Liver (tissue), 9 donors: Measurements from ENCODE around the gene RASA1. TPM values are rescaled to one million over a fixed set of nuclear protein-coding genes. Genes with fewer than 3 reads are reported as not detected.

Experiments
- DNase-seq: peaks from one replicate; pipeline ENCODE4 v3.0.0-alpha.2; 2017; ENCODE audit warnings: low spot score
- H3K27ac ChIP-seq, 2 donors: one replicate each; pipeline ENCODE4 v1.7.0; 2013; ENCODE audit warnings: inconsistent platforms in 2 of 2, low read length in 2 of 2, control low read depth in 1 of 2, low read depth in 1 of 2, mild to moderate bottlenecking in 1 of 2
- H3K27me3 ChIP-seq, 4 donors: one replicate each; pipeline versions ENCODE4 v1.6.1 to v1.7.0; 2013; ENCODE audit warnings: low read length in 3 of 4, inconsistent platforms in 1 of 4, mild to moderate bottlenecking in 1 of 4, moderate library complexity in 1 of 4; ENCODE audit not compliant: control insufficient read depth in 4 of 4, insufficient read depth in 4 of 4
- H3K36me3 ChIP-seq, 4 donors: one replicate each; pipeline versions ENCODE4 v1.6.1 to v1.7.0; 2013; ENCODE audit warnings: low read length in 3 of 4, mild to moderate bottlenecking in 3 of 4, low read depth in 1 of 4, moderate library complexity in 1 of 4; ENCODE audit not compliant: control insufficient read depth in 4 of 4, insufficient read depth in 3 of 4
- H3K4me1 ChIP-seq, 4 donors: one replicate each; pipeline versions ENCODE4 v1.6.1 to v1.7.0; 2013; ENCODE audit warnings: low read length in 3 of 4, mild to moderate bottlenecking in 3 of 4, moderate library complexity in 1 of 4; ENCODE audit not compliant: control insufficient read depth in 4 of 4, insufficient read depth in 4 of 4
- H3K4me3 ChIP-seq, 3 donors: one replicate each; pipeline versions ENCODE4 v1.6.1 to v1.7.0; 2013; ENCODE audit warnings: low read length in 3 of 3, control low read depth in 1 of 3, low read depth in 1 of 3, mild to moderate bottlenecking in 1 of 3
- H3K9ac ChIP-seq, 2 donors: one replicate each; pipeline ENCODE4 v1.7.0; 2013; ENCODE audit warnings: low read length in 2 of 2, mild to moderate bottlenecking in 2 of 2, moderate library complexity in 2 of 2, control low read depth in 1 of 2, low read depth in 1 of 2
- H3K9me3 ChIP-seq, 4 donors: one replicate each; pipeline versions ENCODE4 v1.6.1 to v1.7.0; 2013; ENCODE audit warnings: low read length in 3 of 4; ENCODE audit not compliant: control insufficient read depth in 4 of 4
- EGR1 ChIP-seq, 2 donors: IDR thresholded peaks; 2 replicates each; pipeline ENCODE4 v1.6.1; 2016 to 2018; ENCODE audit warnings: antibody characterized with exemption in 2 of 2, low read depth in 2 of 2
- FOXA1 ChIP-seq: IDR thresholded peaks from 2 replicates; pipeline ENCODE4 v1.6.1; 2016; ENCODE audit warnings: antibody characterized with exemption
- GABPA ChIP-seq, 2 donors: IDR thresholded peaks in 1 of 2; conservative IDR thresholded peaks in 1 of 2; 2 replicates each; pipeline ENCODE4 v1.6.1; 2016; ENCODE audit warnings: antibody characterized with exemption in 2 of 2, mild to moderate bottlenecking in 1 of 2, moderate library complexity in 1 of 2
- HNF4A ChIP-seq, 2 donors: conservative IDR thresholded peaks; 2 replicates each; pipeline ENCODE4 v1.6.1; 2016; ENCODE audit warnings: antibody characterized with exemption in 2 of 2, mild to moderate bottlenecking in 2 of 2
- HNF4G ChIP-seq: IDR thresholded peaks from 2 replicates; pipeline ENCODE4 v1.6.1; 2016; ENCODE audit warnings: antibody characterized with exemption
- JUND ChIP-seq, 2 donors: IDR thresholded peaks; 2 replicates each; pipeline ENCODE4 v1.6.1; 2016; ENCODE audit warnings: antibody characterized with exemption in 2 of 2
- NR2F2 ChIP-seq: IDR thresholded peaks from 2 replicates; pipeline ENCODE4 v1.6.1; 2016; ENCODE audit warnings: antibody characterized with exemption
- RAD21 ChIP-seq, 2 donors: IDR thresholded peaks; 2 replicates each; pipeline ENCODE4 v1.6.1; 2016; ENCODE audit warnings: antibody characterized with exemption in 2 of 2, mild to moderate bottlenecking in 2 of 2
- RXRA ChIP-seq, 2 donors: IDR thresholded peaks; 2 replicates each; pipeline ENCODE4 v1.6.1; 2017 to 2018; ENCODE audit warnings: antibody characterized with exemption in 2 of 2, mild to moderate bottlenecking in 1 of 2
- SP1 ChIP-seq: IDR thresholded peaks from 2 replicates; pipeline ENCODE4 v1.6.1; 2018; ENCODE audit warnings: antibody characterized with exemption, mild to moderate bottlenecking
- TAF1 ChIP-seq: conservative IDR thresholded peaks from 2 replicates; pipeline ENCODE4 v1.6.1; 2016; ENCODE audit warnings: antibody characterized with exemption, mild to moderate bottlenecking
- YY1 ChIP-seq: IDR thresholded peaks from 2 replicates; pipeline ENCODE4 v1.6.1; 2016; ENCODE audit warnings: antibody characterized with exemption, mild to moderate bottlenecking
- WGBS: extraction: QIAGEN DNeasy Blood & Tissue Kit; methylation state at CpG from one replicate; pipeline ENCODE4 v1.1.7; 2013; 5-methylcytosine and 5-hydroxymethylcytosine counted together
- polyA plus RNA-seq, 2 donors: library from polyadenylated mRNA; stranded (reverse) in 1 of 2; unstranded in 1 of 2; fragments of 200-250 nt in 1 of 2; fragments of >200 nt in 1 of 2; fragmentation: Nextera tagmentation in 1 of 2; extraction: Ambion mirVana in 1 of 2; gene quantifications; one replicate each; pipeline versions ENCODE4 v1.2.1 to v1.2.3, GENCODE V29; 2013 to 2015
- total RNA-seq, 2 donors: library from RNA; depleted of rRNA; stranded (reverse); fragments of >200 nt; gene quantifications; one replicate each; pipeline ENCODE4 v1.2.3, GENCODE V29; 2014
- TF ChIP-seq, protein P1 (sequence below): fragments of 150-350 bp; IDR thresholded peaks from 2 replicates; pipeline ENCODE4 v1.5.1; 2017; ENCODE audit warnings: improper control_type of control experiment, low read depth, low read length; ENCODE audit not compliant: missing input control
- TF ChIP-seq, protein P2 (sequence below): IDR thresholded peaks from 2 replicates; pipeline ENCODE4 v1.6.1; 2016; ENCODE audit warnings: antibody characterized with exemption
- TF ChIP-seq, protein P3 (sequence below): IDR thresholded peaks from 2 replicates; pipeline ENCODE4 v1.6.1; 2016; ENCODE audit warnings: antibody characterized with exemption
- TF ChIP-seq, protein P4 (sequence below): IDR thresholded peaks from 2 replicates; pipeline ENCODE4 v1.6.1; 2016; ENCODE audit warnings: antibody characterized with exemption, mild to moderate bottlenecking
- TF ChIP-seq, protein P5 (sequence below): IDR thresholded peaks from 2 replicates; pipeline ENCODE4 v1.6.1; 2016; ENCODE audit warnings: antibody characterized with exemption
- donor health status: healthy.
- donor health status: healthy.
- donor health status: healthy.
- donor health status: healthy.
- donor health status: healthy.

RASA1 gene
- total and polyA plus RNA-seq, 4 donors: 3.7 to 18.1 (median 7.0) TPM

DNA sequence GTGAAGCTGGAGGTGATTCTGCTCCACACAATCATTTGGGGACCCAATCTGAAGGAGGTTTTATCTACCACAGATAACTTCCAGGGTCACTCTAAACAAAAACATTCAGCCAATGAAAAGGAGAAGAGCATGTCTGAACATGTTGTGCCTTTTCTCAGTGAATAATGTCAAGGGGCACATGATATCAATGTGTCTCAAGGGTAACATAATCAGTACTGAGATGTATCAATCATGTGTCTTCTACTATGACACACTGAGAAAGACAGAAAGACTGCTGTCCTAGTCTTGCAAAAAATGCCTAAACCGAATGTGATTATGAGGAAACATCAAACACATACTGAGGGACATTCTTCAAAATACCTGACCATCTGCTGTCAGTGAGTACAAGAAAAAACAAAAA lies 25.4 kb upstream of the RASA1 start:
- Histone ChIP-seq H3K4me1 (no peaks in the 10 kb centered on the region), H3K9me3 (no peaks in the 10 kb centered on the region), H3K9ac (no peak overlapping the region), H3K36me3 (no peaks in the 10 kb centered on the region), H3K4me3 (no peak overlapping the region), H3K27ac (no peak overlapping the region), H3K27me3 (no peaks in the 10 kb centered on the region)
- TF ChIP-seq SP1: no peak
- TF ChIP-seq HNF4A (conservative IDR thresholded peaks at IDR 0.05): no peak
- TF ChIP-seq EGR1 (IDR thresholded peaks at IDR 0.05; ENCODE audit: low read depth in 2 of 2): no peak
- TF ChIP-seq YY1: no peak
- no peak for TF ChIP-seq JUND (IDR thresholded peaks at IDR 0.05)
- TF ChIP-seq FOXA1: no peak
- TF ChIP-seq HNF4G: no peak
- no peak for TF ChIP-seq RAD21 (IDR thresholded peaks at IDR 0.05)
- no peak for TF ChIP-seq GABPA (IDR thresholded peaks at IDR 0.05 in 1 of 2, conservative IDR thresholded peaks at IDR 0.05 in 1 of 2)
- TF ChIP-seq, protein P1, sequence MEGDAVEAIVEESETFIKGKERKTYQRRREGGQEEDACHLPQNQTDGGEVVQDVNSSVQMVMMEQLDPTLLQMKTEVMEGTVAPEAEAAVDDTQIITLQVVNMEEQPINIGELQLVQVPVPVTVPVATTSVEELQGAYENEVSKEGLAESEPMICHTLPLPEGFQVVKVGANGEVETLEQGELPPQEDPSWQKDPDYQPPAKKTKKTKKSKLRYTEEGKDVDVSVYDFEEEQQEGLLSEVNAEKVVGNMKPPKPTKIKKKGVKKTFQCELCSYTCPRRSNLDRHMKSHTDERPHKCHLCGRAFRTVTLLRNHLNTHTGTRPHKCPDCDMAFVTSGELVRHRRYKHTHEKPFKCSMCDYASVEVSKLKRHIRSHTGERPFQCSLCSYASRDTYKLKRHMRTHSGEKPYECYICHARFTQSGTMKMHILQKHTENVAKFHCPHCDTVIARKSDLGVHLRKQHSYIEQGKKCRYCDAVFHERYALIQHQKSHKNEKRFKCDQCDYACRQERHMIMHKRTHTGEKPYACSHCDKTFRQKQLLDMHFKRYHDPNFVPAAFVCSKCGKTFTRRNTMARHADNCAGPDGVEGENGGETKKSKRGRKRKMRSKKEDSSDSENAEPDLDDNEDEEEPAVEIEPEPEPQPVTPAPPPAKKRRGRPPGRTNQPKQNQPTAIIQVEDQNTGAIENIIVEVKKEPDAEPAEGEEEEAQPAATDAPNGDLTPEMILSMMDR: no peak
- TF ChIP-seq, protein P2, sequence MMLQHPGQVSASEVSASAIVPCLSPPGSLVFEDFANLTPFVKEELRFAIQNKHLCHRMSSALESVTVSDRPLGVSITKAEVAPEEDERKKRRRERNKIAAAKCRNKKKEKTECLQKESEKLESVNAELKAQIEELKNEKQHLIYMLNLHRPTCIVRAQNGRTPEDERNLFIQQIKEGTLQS: no peak
- TF ChIP-seq RXRA (IDR thresholded peaks at IDR 0.05): no peak
- TF ChIP-seq, protein P3, sequence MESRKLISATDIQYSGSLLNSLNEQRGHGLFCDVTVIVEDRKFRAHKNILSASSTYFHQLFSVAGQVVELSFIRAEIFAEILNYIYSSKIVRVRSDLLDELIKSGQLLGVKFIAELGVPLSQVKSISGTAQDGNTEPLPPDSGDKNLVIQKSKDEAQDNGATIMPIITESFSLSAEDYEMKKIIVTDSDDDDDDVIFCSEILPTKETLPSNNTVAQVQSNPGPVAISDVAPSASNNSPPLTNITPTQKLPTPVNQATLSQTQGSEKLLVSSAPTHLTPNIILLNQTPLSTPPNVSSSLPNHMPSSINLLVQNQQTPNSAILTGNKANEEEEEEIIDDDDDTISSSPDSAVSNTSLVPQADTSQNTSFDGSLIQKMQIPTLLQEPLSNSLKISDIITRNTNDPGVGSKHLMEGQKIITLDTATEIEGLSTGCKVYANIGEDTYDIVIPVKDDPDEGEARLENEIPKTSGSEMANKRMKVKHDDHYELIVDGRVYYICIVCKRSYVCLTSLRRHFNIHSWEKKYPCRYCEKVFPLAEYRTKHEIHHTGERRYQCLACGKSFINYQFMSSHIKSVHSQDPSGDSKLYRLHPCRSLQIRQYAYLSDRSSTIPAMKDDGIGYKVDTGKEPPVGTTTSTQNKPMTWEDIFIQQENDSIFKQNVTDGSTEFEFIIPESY: no peak
- no peak for TF ChIP-seq NR2F2
- TF ChIP-seq, protein P4, sequence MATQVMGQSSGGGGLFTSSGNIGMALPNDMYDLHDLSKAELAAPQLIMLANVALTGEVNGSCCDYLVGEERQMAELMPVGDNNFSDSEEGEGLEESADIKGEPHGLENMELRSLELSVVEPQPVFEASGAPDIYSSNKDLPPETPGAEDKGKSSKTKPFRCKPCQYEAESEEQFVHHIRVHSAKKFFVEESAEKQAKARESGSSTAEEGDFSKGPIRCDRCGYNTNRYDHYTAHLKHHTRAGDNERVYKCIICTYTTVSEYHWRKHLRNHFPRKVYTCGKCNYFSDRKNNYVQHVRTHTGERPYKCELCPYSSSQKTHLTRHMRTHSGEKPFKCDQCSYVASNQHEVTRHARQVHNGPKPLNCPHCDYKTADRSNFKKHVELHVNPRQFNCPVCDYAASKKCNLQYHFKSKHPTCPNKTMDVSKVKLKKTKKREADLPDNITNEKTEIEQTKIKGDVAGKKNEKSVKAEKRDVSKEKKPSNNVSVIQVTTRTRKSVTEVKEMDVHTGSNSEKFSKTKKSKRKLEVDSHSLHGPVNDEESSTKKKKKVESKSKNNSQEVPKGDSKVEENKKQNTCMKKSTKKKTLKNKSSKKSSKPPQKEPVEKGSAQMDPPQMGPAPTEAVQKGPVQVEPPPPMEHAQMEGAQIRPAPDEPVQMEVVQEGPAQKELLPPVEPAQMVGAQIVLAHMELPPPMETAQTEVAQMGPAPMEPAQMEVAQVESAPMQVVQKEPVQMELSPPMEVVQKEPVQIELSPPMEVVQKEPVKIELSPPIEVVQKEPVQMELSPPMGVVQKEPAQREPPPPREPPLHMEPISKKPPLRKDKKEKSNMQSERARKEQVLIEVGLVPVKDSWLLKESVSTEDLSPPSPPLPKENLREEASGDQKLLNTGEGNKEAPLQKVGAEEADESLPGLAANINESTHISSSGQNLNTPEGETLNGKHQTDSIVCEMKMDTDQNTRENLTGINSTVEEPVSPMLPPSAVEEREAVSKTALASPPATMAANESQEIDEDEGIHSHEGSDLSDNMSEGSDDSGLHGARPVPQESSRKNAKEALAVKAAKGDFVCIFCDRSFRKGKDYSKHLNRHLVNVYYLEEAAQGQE: no peak
- no peak for TF ChIP-seq TAF1
- TF ChIP-seq, protein P5, sequence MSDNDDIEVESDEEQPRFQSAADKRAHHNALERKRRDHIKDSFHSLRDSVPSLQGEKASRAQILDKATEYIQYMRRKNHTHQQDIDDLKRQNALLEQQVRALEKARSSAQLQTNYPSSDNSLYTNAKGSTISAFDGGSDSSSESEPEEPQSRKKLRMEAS: no peak
- no peak for DNase-seq
- 69% methylated on average over 1 of the region's 1 CpG for WGBS
